Measurements from ENCODE around the gene MYH9.
"Not testable (repeated sequence)": the region's sequence is repeated elsewhere in the genome, so short reads cannot be mapped to it uniquely, and the experiment has no call there.

- not testable (repeated sequence) for TF ChIP-seq CTCF (conservative IDR thresholded peaks at IDR 0.05; ENCODE audit: low read length); EZH2phosphoT487 (IDR thresholded peaks at IDR 0.05; ENCODE audit: borderline replicate concordance, low read depth, low read length)
Measured at GRCh38 chr22:36263886-36264664, 123.7 kb downstream of the MYH9 start.
